MV-4-11 (cell line): ENCODE results near the gene GK2.

ENCODE experiments used
- DNase-seq: peaks from one replicate; lab custom pipeline; 2025; lab: John Stamatoyannopoulos, UW

The GK2 gene

DNA sequence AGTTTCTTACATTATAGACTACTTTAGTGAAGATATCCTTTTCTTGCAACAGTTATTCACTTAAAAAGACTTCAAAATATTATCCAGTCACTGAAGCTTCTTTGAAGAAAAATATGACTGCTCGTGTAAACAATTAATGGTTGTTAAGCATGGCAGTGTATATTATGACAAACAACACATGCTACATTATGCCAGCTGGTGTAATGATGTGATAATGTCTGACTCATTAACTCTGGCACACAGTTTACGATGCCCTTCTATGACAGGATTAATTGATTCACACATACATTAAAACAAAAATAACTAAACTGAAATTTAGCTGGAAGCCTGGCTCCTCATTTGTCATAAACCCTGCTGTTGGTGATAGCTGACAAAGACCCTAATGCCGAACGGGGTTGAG, 22.4 kb downstream of the GK2 start:
- DNase-seq: no peak

DNA sequence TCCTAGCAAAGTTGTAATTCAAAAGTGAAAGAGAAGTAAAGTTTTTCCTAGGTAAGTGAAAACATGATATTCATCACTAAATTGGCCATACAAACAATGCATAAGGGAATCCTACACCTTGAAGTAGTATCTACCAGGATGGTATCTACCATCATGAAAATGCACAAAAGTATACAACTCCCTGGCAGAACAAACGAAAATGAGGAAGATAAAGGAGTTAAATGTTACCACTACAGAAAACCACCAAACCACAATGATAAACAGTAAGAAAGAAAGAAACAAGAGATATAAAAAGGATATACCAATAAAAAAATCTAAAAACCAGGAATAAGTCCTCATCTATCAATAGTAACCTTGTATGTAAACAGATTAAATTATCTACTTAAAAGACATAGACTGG, 26.9 kb downstream of the GK2 start:
- peak; percentile 9 for DNase-seq

DNA sequence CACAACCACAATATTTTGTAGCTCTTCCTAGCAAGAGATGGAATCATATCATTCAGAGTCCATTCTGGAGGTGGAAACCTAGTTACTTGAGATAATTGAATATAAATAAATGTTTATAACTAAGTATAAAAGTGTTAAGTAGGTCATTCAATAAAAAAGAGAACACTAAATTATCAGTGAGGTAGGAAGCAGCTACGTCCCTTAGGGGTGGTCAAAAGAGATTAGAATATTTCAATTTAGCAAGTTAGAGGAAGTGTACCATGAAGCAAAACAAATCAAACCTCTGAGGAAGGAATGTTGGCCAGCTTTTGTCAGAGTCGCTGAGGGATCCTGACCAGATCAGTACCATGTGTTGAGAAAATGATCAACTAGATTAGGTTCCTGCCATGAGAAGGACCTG, 38.0 kb downstream of the GK2 start:
- no peak for DNase-seq

DNA sequence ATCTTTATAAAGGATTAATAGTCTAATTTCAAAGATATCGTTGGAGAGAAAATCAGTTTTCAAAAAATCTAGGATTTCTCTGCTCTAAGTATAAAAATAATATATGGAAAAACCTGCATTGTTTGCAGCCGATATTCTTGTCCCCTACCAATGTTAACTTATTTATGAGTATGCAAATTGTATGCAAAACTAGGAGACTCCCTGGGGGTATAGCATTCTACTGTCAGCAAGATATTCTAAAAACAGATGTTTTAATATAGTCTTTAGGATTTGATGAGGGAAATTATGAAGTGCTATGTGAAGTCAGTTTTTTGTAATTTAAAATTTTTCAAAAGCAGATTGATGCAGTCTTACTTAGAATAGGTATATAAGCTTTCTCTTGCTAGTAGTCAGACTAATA, 40.9 kb downstream of the GK2 start:
- DNase-seq: no peak

DNA sequence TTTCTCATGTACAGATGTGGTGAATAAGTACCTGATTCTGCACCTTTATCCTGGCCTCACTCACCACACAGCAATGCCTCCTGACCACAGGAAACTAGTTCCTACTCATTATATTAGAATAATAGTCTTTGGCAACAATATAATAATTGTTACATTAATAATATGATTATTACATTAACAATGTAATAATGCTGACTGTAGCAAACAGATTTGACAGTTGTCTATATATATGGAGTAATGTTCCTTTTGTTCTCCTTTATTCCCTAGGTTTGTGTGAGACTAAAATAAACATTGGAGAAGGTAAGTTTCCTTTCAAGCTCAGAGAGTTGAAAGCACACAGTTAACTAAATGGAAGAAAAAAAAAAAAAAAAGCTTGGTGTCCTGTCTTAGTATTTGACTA, 41.6 kb downstream of the GK2 start:
- no peak for DNase-seq

DNA sequence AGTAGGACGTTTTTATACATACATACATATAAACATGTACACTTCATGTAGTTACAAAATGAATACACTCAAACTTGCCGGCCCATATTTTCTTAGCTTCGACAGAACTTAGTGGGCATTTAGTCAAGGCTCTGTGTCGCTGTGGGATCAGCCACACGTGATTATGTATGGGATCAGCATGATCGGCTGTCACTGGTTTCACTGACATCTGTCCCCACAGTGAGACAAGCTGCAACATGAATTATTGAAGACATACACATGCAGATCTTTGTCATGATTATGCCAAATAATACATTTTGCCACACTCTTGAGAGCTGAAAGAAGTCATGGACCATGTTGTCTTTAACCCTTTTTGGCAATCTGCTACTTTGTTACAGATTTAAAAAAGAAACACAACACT, 44.0 kb downstream of the GK2 start:
- no peak for DNase-seq

DNA sequence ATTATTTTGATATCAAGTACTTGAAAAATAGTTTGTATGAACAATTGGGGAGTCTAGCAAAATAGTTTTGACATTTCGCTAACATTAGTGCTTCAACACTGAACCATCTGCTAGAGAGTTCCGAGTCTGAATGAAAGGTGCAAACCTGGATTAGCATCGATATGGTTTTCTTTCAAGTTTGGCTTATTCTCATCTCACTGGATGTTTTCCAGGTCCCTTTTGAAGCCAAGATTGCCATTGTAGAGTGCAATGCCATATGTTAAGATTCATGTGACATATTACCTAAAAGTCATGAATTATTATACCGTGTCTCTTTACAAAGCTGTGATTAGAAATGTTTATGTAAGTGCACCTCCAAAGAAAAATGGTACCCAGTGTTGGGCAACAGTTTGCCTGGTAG, 45.4 kb downstream of the GK2 start:
- DNase-seq: no peak

DNA sequence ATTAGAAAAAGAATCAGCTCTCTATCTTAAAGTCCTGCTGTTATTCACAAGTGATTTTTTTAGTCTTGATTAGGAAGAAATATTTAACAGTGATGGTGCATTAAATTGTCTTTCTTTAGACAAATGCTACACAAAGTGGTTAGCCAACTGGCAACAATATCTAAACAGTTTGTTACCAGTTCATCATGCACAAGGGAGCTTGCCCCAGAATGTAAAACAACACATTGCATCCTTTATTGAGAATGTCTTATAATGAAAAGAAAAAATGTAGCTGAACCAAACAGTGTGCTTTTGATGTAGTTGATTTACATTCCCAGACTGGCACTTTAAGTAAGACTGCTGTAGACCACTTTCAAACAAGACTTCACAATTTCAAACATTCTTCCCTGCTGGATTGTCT, 48.0 kb downstream of the GK2 start:
- no peak for DNase-seq

DNA sequence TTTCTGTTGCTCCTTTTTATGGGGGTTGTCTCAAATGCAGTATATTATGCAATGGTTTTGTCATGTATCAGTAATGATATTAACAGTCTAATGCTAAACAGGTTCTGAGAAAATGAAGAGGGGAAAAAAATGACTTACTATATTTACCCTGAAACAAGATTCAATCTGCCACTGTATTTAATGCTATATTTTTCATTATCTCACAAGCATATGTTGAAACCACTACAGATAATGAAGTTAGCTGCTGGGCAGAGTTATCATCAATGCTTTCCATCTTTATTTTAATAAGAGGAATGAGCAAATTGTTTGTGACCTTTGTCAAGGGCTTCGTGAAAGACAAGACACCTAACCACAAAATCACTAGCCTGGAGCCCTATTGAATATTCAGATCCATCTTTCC, 49.6 kb downstream of the GK2 start:
- no peak for DNase-seq

DNA sequence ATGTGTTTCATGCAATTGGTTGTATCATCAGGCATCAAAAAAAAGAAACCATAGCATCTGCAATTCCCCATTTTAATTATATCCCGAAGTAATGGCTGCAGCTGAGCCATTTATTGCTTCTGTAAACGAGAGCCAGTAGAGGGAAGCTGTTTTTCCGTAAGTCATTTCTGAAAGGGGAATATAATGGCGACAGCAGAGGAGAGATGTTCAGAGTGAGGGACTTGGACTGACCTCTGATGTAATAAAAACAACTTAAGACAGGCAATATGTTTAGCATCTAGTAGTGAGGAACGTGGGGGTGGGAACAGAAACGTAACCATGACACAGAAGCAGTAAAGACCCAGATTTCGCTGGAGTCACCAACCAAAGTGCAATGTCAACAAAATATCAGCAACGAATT, 50.7 kb downstream of the GK2 start:
- DNase-seq: no peak
